Natural killer cell (primary cell): ENCODE measurements around the gene ITGB5. TPM values are rescaled to one million over a fixed set of nuclear protein-coding genes. Genes with fewer than 3 reads are reported as not detected.

ENCODE experiments used
- ATAC-seq, 3 donors: fragments of 150-1000 bp in 2 of 3; fragments of 200-7000 bp in 1 of 3; cut with Tn5 transposase; 1 replicate in 1 of 3; 2 replicates in 2 of 3; pipeline ENCODE4 v1.10.0; 2021; ENCODE audit warnings: mild to moderate bottlenecking in 2 of 3, moderate library complexity in 2 of 3
- DNase-seq, 2 donors: peaks; one replicate each; pipeline versions ENCODE4 v3.0.0 to v3.0.0-alpha.2; 2013 to 2021; ENCODE audit warnings: mixed read lengths in 1 of 2
- H3K27ac ChIP-seq: one replicate; pipeline ENCODE4 v1.5.1; 2013; ENCODE audit warnings: mild to moderate bottlenecking, low read length
- H3K27me3 ChIP-seq: one replicate; pipeline ENCODE4 v1.6.1; 2013; ENCODE audit warnings: low read length; ENCODE audit not compliant: control insufficient read depth, insufficient read depth
- H3K36me3 ChIP-seq: one replicate; pipeline ENCODE4 v1.6.1; 2013; ENCODE audit warnings: low read length; ENCODE audit not compliant: control insufficient read depth, insufficient read depth
- H3K4me1 ChIP-seq: one replicate; pipeline ENCODE4 v1.6.1; 2013; ENCODE audit warnings: low read length; ENCODE audit not compliant: control insufficient read depth, insufficient read depth
- H3K4me3 ChIP-seq: one replicate; pipeline ENCODE4 v1.5.1; 2013; ENCODE audit warnings: low read length
- H3K9me3 ChIP-seq: one replicate; pipeline ENCODE4 v1.6.1; 2013; ENCODE audit warnings: low read length; ENCODE audit not compliant: control insufficient read depth, insufficient read depth
- H3K27ac Mint-ChIP-seq, 2 donors: one replicate each; pipeline ENCODE4 v1.8.0; 2022; ENCODE audit warnings: mild to moderate bottlenecking in 2 of 2, mixed read lengths in 2 of 2, moderate library complexity in 1 of 2
- H3K27me3 Mint-ChIP-seq, 2 donors: one replicate each; pipeline ENCODE4 v1.8.0; 2022; ENCODE audit warnings: low read depth in 2 of 2, mixed read lengths in 2 of 2
- H3K36me3 Mint-ChIP-seq: one replicate; pipeline ENCODE4 v1.8.0; 2022; ENCODE audit warnings: mixed read lengths
- H3K4me1 Mint-ChIP-seq, 2 donors: one replicate each; pipeline ENCODE4 v1.8.0; 2022; ENCODE audit warnings: mixed read lengths in 2 of 2
- H3K4me3 Mint-ChIP-seq: one replicate; pipeline ENCODE4 v1.8.0; 2022; ENCODE audit warnings: mild to moderate bottlenecking, moderate library complexity, mixed read lengths
- H3K9me3 Mint-ChIP-seq, 2 donors: one replicate each; pipeline ENCODE4 v1.8.0; 2022; ENCODE audit warnings: mixed read lengths in 2 of 2
- CTCF ChIP-seq: fragments of 200-600 bp; IDR thresholded peaks from one replicate; pipeline ENCODE4 v1.8.0; 2022; ENCODE audit warnings: antibody characterized with exemption
- WGBS: methylation state at CpG from one replicate; pipeline ENCODE4 v1.1.7; 2013; ENCODE audit warnings: missing lambda C conversion rate; ENCODE audit not compliant: insufficient coverage; 5-methylcytosine and 5-hydroxymethylcytosine counted together
- intact Hi-C: fragments of 100-400 bp; cut with micrococcal nuclease; formaldehyde crosslinking; loops from one replicate; pipeline ENCODE4 v1.14.2; 2022
- total RNA-seq, 4 donors: library from RNA; stranded (reverse); fragments of 120-200 nt in 1 of 4; gene quantifications; one replicate each; pipeline versions ENCODE4 v1.2.3 to v1.2.4, GENCODE V29; 2013 to 2022

The ITGB5 gene
- total RNA-seq, 3 donors from 2014 or later (not counting 1 experiment from before 2014, with no cell fraction given) = 1.0 to 8.4 (median 5.4) TPM

- H3K4me1 Mint-ChIP-seq = peaks cover 0 to 6% of the 10 kb centered on the region in 2 donors
- Histone ChIP-seq H3K4me3 (no peak overlapping the region), H3K9me3 (no peaks in the 10 kb centered on the region), H3K36me3 (no peaks in the 10 kb centered on the region), H3K4me1 (peaks cover 7% of the 10 kb centered on the region), H3K27ac (no peak overlapping the region), H3K27me3 (no peaks in the 10 kb centered on the region)
- peak overlapping the region; percentile 25 for H3K4me3 Mint-ChIP-seq
- H3K27me3 Mint-ChIP-seq = peaks cover 0 to 2% of the 10 kb centered on the region in 2 donors
- no peaks in the 10 kb centered on the region for H3K9me3 Mint-ChIP-seq
- peak; percentile 74 to 88 for DNase-seq
- no peaks in the 10 kb centered on the region for H3K36me3 Mint-ChIP-seq
- WGBS = 12% methylated on average over 15 of the region's 15 CpGs
- intact Hi-C loops = loop anchor here (1.0 to 10.0 kb wide), 3 partner anchors 140 to 823 kb away; no protein-coding TSS in a partner anchor
- peak overlapping the region in 1 of 2 donors; percentile 57 for H3K27ac Mint-ChIP-seq
- peak; percentile 83 for TF ChIP-seq CTCF
- peak; percentile 80 to 96 (median 96) for ATAC-seq
Measured at GRCh38 chr3:124761250-124761796, 125.8 kb downstream of the ITGB5 start.

- Mint-ChIP-seq H3K27ac (no peak overlapping the region), H3K4me1 (peaks cover 0 to 6% of the 10 kb centered on the region in 2 donors), H3K36me3 (no peaks in the 10 kb centered on the region), H3K27me3 (peaks cover 0 to 2% of the 10 kb centered on the region in 2 donors), H3K9me3 (no peaks in the 10 kb centered on the region), H3K4me3 (no peak overlapping the region)
- peaks cover 7% of the 10 kb centered on the region for H3K4me1 ChIP-seq
- no peak overlapping the region for H3K4me3 ChIP-seq
- no peaks in the 10 kb centered on the region for H3K36me3 ChIP-seq
- no peak overlapping the region for H3K27ac ChIP-seq
- no peak for TF ChIP-seq CTCF
- intact Hi-C loops = loop anchor here (2.0 to 10.0 kb wide), 2 partner anchors 674 to 824 kb away; no protein-coding TSS in a partner anchor
- H3K27me3 ChIP-seq = no peaks in the 10 kb centered on the region
- DNase-seq (no peak), ATAC-seq (no peak)
- no peaks in the 10 kb centered on the region for H3K9me3 ChIP-seq
- 60% methylated on average over 2 of the region's 2 CpGs for WGBS
Measured at GRCh38 chr3:124760601-124761000, 126.6 kb downstream of the ITGB5 start.

- no peak for DNase-seq
- H3K4me3 ChIP-seq = no peak overlapping the region
- ATAC-seq = no peak
- no peak overlapping the region for H3K4me3 Mint-ChIP-seq
- no peaks in the 10 kb centered on the region for H3K9me3 ChIP-seq
- no peak for TF ChIP-seq CTCF
- H3K36me3 Mint-ChIP-seq = no peaks in the 10 kb centered on the region
- peaks cover 0 to 2% of the 10 kb centered on the region in 2 donors for H3K27me3 Mint-ChIP-seq
- 84% methylated on average over 14 of the region's 14 CpGs for WGBS
- H3K9me3 Mint-ChIP-seq = no peaks in the 10 kb centered on the region
- no peak overlapping the region for H3K27ac Mint-ChIP-seq
- H3K4me1 Mint-ChIP-seq = peaks cover 0 to 6% of the 10 kb centered on the region in 2 donors
- peaks cover 7% of the 10 kb centered on the region for H3K4me1 ChIP-seq
- no peaks in the 10 kb centered on the region for H3K27me3 ChIP-seq
- intact Hi-C loops = loop anchor here (2.0 to 10.0 kb wide), 2 partner anchors 675 to 825 kb away; no protein-coding TSS in a partner anchor
- H3K27ac ChIP-seq = no peak overlapping the region
- H3K36me3 ChIP-seq = no peaks in the 10 kb centered on the region
Measured at GRCh38 chr3:124759666-124760401, 127.3 kb downstream of the ITGB5 start.
